DOHH2 (cell line): ENCODE measurements around the gene MDFIC2.

Experiments used
- H3F3A ChIP-seq: fragments of 200-600 bp; sonication (generic), shearing (Covaris generic); 2 replicates; pipeline ENCODE4 v1.6.0; 2016; ENCODE audit warnings: antibody characterized with exemption, mild to moderate bottlenecking; ENCODE audit not compliant: control insufficient read depth, insufficient read depth
- H3K27ac ChIP-seq: fragments of 200-600 bp; sonication (generic); 2 replicates; pipeline ENCODE4 v1.5.1; 2014; ENCODE audit warnings: low read depth, mild to moderate bottlenecking, low read length, moderate library complexity
- H3K27me3 ChIP-seq: fragments of 200-600 bp; sonication (generic); 2 replicates; pipeline ENCODE4 v1.6.1; 2014; ENCODE audit warnings: mild to moderate bottlenecking, low read length, mixed read lengths; ENCODE audit not compliant: control insufficient read depth
- H3K36me3 ChIP-seq: fragments of 200-600 bp; sonication (generic); 2 replicates; pipeline ENCODE4 v1.6.1; 2014; ENCODE audit warnings: mild to moderate bottlenecking, low read length, moderate library complexity, mixed read lengths; ENCODE audit not compliant: control insufficient read depth
- H3K4me1 ChIP-seq: fragments of 200-600 bp; sonication (generic); 2 replicates; pipeline ENCODE4 v1.6.1; 2014; ENCODE audit warnings: mild to moderate bottlenecking, low read length, mixed read lengths; ENCODE audit not compliant: control insufficient read depth
- H3K4me2 ChIP-seq: fragments of 200-600 bp; sonication (generic); 2 replicates; pipeline ENCODE4 v1.6.0; 2014; ENCODE audit warnings: mild to moderate bottlenecking, low read length, moderate library complexity
- H3K4me3 ChIP-seq: fragments of 200-600 bp; sonication (generic); 2 replicates; pipeline ENCODE4 v1.5.1; 2014; ENCODE audit warnings: mild to moderate bottlenecking, low read length, mixed read lengths
- H3K79me2 ChIP-seq: fragments of 200-600 bp; sonication (generic); 2 replicates; pipeline ENCODE4 v1.6.1; 2014; ENCODE audit warnings: mild to moderate bottlenecking, low read length, mixed read lengths; ENCODE audit not compliant: control insufficient read depth
- H3K9me2 ChIP-seq: fragments of 200-600 bp; sonication (generic); replicated peaks from 2 replicates; pipeline ENCODE4 v1.6.1; 2014; ENCODE audit warnings: mild to moderate bottlenecking, low read length, mixed read lengths; ENCODE audit not compliant: control insufficient read depth
- H3K9me3 ChIP-seq: fragments of 200-600 bp; sonication (generic); 2 replicates; pipeline ENCODE4 v1.6.1; 2014; ENCODE audit warnings: antibody characterized with exemption, low read length, mixed read lengths; ENCODE audit not compliant: control insufficient read depth, insufficient read depth
- H4K20me1 ChIP-seq: fragments of 200-600 bp; sonication (generic); 2 replicates; pipeline ENCODE4 v1.6.0; 2014; ENCODE audit warnings: low read depth, mild to moderate bottlenecking, antibody characterized with exemption, low read length, moderate library complexity; ENCODE audit not compliant: control insufficient read depth, insufficient read depth
- EZH2phosphoT487 ChIP-seq: fragments of 200-600 bp; sonication (generic); IDR thresholded peaks from 2 replicates; pipeline ENCODE4 v1.6.1; 2017; ENCODE audit warnings: borderline replicate concordance, mild to moderate bottlenecking, antibody characterized with exemption, low read length, moderate library complexity, mixed read lengths
- TF ChIP-seq, protein P1 (sequence below): fragments of 200-600 bp; sonication (generic); IDR thresholded peaks from one replicate; pipeline ENCODE4 v1.5.1; 2014; ENCODE audit warnings: antibody characterized with exemption, mild to moderate bottlenecking, low read depth, low read length; ENCODE audit not compliant: poor library complexity, severe bottlenecking

The MDFIC2 gene

DNA sequence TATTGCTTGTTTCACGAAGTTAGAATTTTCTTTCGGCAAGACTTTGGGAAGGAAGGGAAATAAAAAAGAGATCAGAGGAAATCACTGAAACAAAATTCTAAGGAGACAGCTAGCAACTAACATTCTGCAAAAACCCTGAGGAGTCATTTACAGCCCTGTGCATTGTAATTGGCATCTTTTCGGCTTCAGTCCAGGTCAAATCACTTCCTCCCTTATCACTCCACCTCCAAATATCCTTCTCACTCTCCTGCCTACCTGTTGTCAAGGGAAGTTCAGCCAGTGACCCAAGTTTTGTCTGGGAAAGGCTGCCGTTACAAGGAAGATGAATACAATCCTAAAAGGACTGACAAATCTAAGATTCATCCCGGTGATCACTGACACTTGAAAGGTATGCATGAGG lies 39.6 kb downstream of the MDFIC2 start:
- H3K27me3 ChIP-seq = no peaks in the 10 kb centered on the region
- H3F3A ChIP-seq = no peaks in the 10 kb centered on the region
- H3K4me2 ChIP-seq = no peak overlapping the region

DNA sequence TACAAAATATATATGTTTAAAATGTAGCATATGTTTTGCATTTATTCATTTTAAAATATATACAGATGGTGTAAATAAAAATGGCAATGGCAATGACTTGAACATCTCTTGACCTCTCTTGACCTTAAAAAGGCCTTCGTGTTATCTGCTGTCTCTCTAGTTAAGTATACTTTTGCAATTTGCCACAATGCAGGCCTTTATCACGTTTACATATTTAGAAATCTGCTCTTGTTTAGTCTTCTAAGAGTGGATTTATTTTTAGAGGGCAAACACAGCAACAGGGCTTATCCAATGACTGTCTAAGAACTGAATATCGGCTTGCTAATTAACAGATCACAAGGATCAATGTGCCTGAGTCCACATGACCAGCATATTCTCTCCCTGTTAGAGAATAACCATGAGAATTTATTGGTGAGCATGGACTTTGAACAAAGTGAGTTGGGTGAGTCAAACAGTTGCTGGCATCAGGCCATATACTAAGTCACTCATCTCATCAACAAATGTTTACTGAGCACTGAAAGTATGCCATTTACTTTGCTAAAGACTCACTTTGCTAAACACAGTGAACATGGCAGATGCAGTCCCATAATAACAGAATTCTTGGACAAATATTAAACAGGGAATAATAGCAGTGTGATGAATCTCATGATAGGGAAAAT lies 48.2 kb downstream of the MDFIC2 start:
- no peak overlapping the region for H3K4me2 ChIP-seq
- no peaks in the 10 kb centered on the region for H3K36me3 ChIP-seq
- H4K20me1 ChIP-seq = no peaks in the 10 kb centered on the region
- H3F3A ChIP-seq = no peaks in the 10 kb centered on the region
- no peak overlapping the region for H3K4me3 ChIP-seq
- no peaks in the 10 kb centered on the region for H3K79me2 ChIP-seq
- no peaks in the 10 kb centered on the region for H3K9me2 ChIP-seq
- H3K27me3 ChIP-seq = no peaks in the 10 kb centered on the region
- H3K27ac ChIP-seq = no peak overlapping the region
- no peak for TF ChIP-seq EZH2phosphoT487
- TF ChIP-seq, protein P1, sequence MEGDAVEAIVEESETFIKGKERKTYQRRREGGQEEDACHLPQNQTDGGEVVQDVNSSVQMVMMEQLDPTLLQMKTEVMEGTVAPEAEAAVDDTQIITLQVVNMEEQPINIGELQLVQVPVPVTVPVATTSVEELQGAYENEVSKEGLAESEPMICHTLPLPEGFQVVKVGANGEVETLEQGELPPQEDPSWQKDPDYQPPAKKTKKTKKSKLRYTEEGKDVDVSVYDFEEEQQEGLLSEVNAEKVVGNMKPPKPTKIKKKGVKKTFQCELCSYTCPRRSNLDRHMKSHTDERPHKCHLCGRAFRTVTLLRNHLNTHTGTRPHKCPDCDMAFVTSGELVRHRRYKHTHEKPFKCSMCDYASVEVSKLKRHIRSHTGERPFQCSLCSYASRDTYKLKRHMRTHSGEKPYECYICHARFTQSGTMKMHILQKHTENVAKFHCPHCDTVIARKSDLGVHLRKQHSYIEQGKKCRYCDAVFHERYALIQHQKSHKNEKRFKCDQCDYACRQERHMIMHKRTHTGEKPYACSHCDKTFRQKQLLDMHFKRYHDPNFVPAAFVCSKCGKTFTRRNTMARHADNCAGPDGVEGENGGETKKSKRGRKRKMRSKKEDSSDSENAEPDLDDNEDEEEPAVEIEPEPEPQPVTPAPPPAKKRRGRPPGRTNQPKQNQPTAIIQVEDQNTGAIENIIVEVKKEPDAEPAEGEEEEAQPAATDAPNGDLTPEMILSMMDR = no peak
- H3K4me1 ChIP-seq = no peaks in the 10 kb centered on the region
- no peaks in the 10 kb centered on the region for H3K9me3 ChIP-seq

More for the DNA sequence above, 39.6 kb downstream of the MDFIC2 start:
- Histone ChIP-seq H3K79me2 (no peaks in the 10 kb centered on the region), H3K27ac (no peak overlapping the region), H3K4me1 (no peaks in the 10 kb centered on the region), H3K9me2 (no peaks in the 10 kb centered on the region), H3K36me3 (no peaks in the 10 kb centered on the region), H3K9me3 (no peaks in the 10 kb centered on the region), H3K4me3 (no peak overlapping the region), H4K20me1 (no peaks in the 10 kb centered on the region)
- no peak for TF ChIP-seq EZH2phosphoT487
- TF ChIP-seq, protein P1 = no peak

DNA sequence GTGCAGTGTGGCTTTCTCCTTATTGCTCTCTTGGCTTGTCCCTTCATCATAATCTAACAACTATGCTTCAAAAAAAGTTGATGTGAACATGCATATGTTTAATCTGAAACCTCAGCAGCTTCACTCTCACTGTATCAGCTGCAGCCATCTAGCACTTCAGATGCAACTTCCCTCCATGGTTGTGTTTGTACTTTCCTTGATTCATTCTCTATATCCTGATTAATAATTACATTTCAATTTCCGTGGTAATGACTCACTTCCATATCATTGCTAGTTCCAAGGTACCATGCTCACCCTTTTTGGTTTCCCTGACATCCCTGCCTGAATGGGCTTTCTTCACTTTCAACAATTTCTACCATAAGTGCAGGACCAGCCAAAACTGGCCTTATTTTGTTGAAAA lies 51.2 kb downstream of the MDFIC2 start:
- Histone ChIP-seq H3K36me3 (no peaks in the 10 kb centered on the region), H3K9me3 (no peaks in the 10 kb centered on the region), H3K4me1 (no peaks in the 10 kb centered on the region), H3F3A (no peaks in the 10 kb centered on the region), H3K27ac (no peak overlapping the region), H3K4me3 (no peak overlapping the region), H3K4me2 (no peak overlapping the region), H3K27me3 (no peaks in the 10 kb centered on the region), H4K20me1 (no peaks in the 10 kb centered on the region), H3K9me2 (no peaks in the 10 kb centered on the region), H3K79me2 (no peaks in the 10 kb centered on the region)
- TF ChIP-seq, protein P1 = no peak
- TF ChIP-seq EZH2phosphoT487 = no peak
